Ishikawa (cell line): ENCODE results near the gene PAGE2.

Experiments used
- CEBPB ChIP-seq: IDR thresholded peaks from 2 replicates; pipeline ENCODE4 v1.6.1; 2012
- CREB1 ChIP-seq: IDR thresholded peaks from 2 replicates; pipeline ENCODE4 v1.6.1; 2012; ENCODE audit warnings: low read depth
- EGR1 ChIP-seq: IDR thresholded peaks from 2 replicates; pipeline ENCODE4 v1.6.1; 2012
- EP300 ChIP-seq: IDR thresholded peaks from 2 replicates; pipeline ENCODE4 v1.6.1; 2012; ENCODE audit warnings: borderline replicate concordance
- FOXM1 ChIP-seq: IDR thresholded peaks from 2 replicates; pipeline ENCODE4 v1.6.1; 2012; ENCODE audit warnings: low read depth, borderline replicate concordance
- MAX ChIP-seq: IDR thresholded peaks from 2 replicates; pipeline ENCODE4 v1.6.1; 2012
- NFIC ChIP-seq: IDR thresholded peaks from 2 replicates; pipeline ENCODE4 v1.6.1; 2012
- RAD21 ChIP-seq: IDR thresholded peaks from 2 replicates; pipeline ENCODE4 v1.6.1; 2012; ENCODE audit warnings: low read depth
- REST ChIP-seq: IDR thresholded peaks from 2 replicates; pipeline ENCODE4 v1.6.1; 2012; ENCODE audit warnings: low read depth, mild to moderate bottlenecking
- TAF1 ChIP-seq: IDR thresholded peaks from 2 replicates; pipeline ENCODE4 v1.6.1; 2012; ENCODE audit warnings: low read depth, mild to moderate bottlenecking
- TCF12 ChIP-seq: IDR thresholded peaks from 2 replicates; pipeline ENCODE4 v1.6.1; 2012; ENCODE audit warnings: low read depth
- TEAD4 ChIP-seq: IDR thresholded peaks from 2 replicates; pipeline ENCODE4 v1.6.1; 2012
- USF1 ChIP-seq: IDR thresholded peaks from 2 replicates; pipeline ENCODE4 v1.6.1; 2012
- YY1 ChIP-seq: IDR thresholded peaks from 2 replicates; pipeline ENCODE4 v1.6.1; 2012; ENCODE audit warnings: low read depth
- ZBTB7A ChIP-seq: IDR thresholded peaks from 2 replicates; pipeline ENCODE4 v1.6.1; 2012; ENCODE audit warnings: low read depth

Gene PAGE2

GRCh38 chrX:55074851-55075467 lies 13.9 kb upstream of the PAGE2 start, which contains the start of gene PAGE2B:
TSS of gene PAGE2B (plus strand) at chrX:55075030. CDS start at chrX:55076042, 1,012 bp downstream.
- TF ChIP-seq ZBTB7A (no peak), REST (no peak), NFIC (no peak), EGR1 (no peak), FOXM1 (no peak), CREB1 (no peak), TEAD4 (no peak), YY1 (no peak), RAD21 (no peak), TAF1 (no peak), TCF12 (no peak), EP300 (no peak), CEBPB (no peak), MAX (no peak), USF1 (no peak)

- TF ChIP-seq NFIC = no peak
- TF ChIP-seq ZBTB7A = no peak
- no peak for TF ChIP-seq USF1
- no peak for TF ChIP-seq EGR1
- no peak for TF ChIP-seq TAF1
- no peak for TF ChIP-seq MAX
- no peak for TF ChIP-seq TEAD4
- TF ChIP-seq RAD21 = no peak
- no peak for TF ChIP-seq YY1
- no peak for TF ChIP-seq REST
- TF ChIP-seq CEBPB = no peak
Measured at GRCh38 chrX:55098691-55099090, 9.9 kb downstream of the PAGE2 start.

- TF ChIP-seq EGR1 (no peak), NFIC (no peak), ZBTB7A (no peak), YY1 (no peak), RAD21 (no peak), USF1 (no peak), FOXM1 (no peak), REST (no peak)
Measured at GRCh38 chrX:55099162-55099561, 10.3 kb downstream of the PAGE2 start.

GRCh38 chrX:55102754-55103153 lies 13.9 kb downstream of the PAGE2 start:
- no peak for TF ChIP-seq TEAD4
- no peak for TF ChIP-seq RAD21
- TF ChIP-seq REST = no peak
- TF ChIP-seq TCF12 = no peak
- no peak for TF ChIP-seq FOXM1
